ENCODE measurements around the gene RPL14. TPM values are rescaled to one million over a fixed set of nuclear protein-coding genes. Genes with fewer than 3 reads are reported as not detected.

RPL14 gene
- total RNA-seq, 1 donor: 236 TPM

- Histone ChIP-seq H3K27ac (ENCODE audit: low read depth, low read length) (no peak overlapping the region), H3K79me2 (ENCODE audit: insufficient read depth, low read length) (no peaks in the 10 kb centered on the region), H3K36me3 (ENCODE audit: insufficient read depth, low read length) (peaks cover 23% of the 10 kb centered on the region), H3K4me3 (ENCODE audit: insufficient read depth, low read length) (no peak overlapping the region), H3K4me2 (ENCODE audit: insufficient read depth, low read length) (no peak overlapping the region), H2AFZ (ENCODE audit: low read length) (no peak overlapping the region), H3K27me3 (ENCODE audit: insufficient read depth, low read length) (no peaks in the 10 kb centered on the region), H3K4me1 (ENCODE audit: insufficient read depth, low read length) (no peaks in the 10 kb centered on the region), H3K9me3 (ENCODE audit: low read depth, low read length) (peaks cover 19% of the 10 kb centered on the region), H4K20me1 (ENCODE audit: insufficient read depth, low read length) (no peaks in the 10 kb centered on the region)
- no peak for TF ChIP-seq CTCF (IDR thresholded peaks at IDR 0.05; ENCODE audit: extremely low read depth, low read depth, low read length)
- DNase-seq (ENCODE audit: insufficient read length, low spot score, missing footprints): peak; percentile 42
Observed at GRCh38 chr3:40490916-40491315, 33.8 kb downstream of the RPL14 start.

GRCh38 chr3:40494698-40495097, 37.6 kb downstream of the RPL14 start:
- Histone ChIP-seq H2AFZ (ENCODE audit: low read length) (no peak overlapping the region), H3K36me3 (ENCODE audit: insufficient read depth, low read length) (no peaks in the 10 kb centered on the region), H4K20me1 (ENCODE audit: insufficient read depth, low read length) (no peaks in the 10 kb centered on the region), H3K4me2 (ENCODE audit: insufficient read depth, low read length) (no peak overlapping the region), H3K4me3 (ENCODE audit: insufficient read depth, low read length) (no peak overlapping the region), H3K27ac (ENCODE audit: low read depth, low read length) (no peak overlapping the region), H3K4me1 (ENCODE audit: insufficient read depth, low read length) (no peaks in the 10 kb centered on the region), H3K27me3 (ENCODE audit: insufficient read depth, low read length) (no peaks in the 10 kb centered on the region), H3K9me3 (ENCODE audit: low read depth, low read length) (no peaks in the 10 kb centered on the region), H3K79me2 (ENCODE audit: insufficient read depth, low read length) (no peaks in the 10 kb centered on the region)
- peak; percentile 39 for DNase-seq (ENCODE audit: insufficient read length, low spot score, missing footprints)
- no peak for TF ChIP-seq CTCF (IDR thresholded peaks at IDR 0.05; ENCODE audit: extremely low read depth, low read depth, low read length)

- TF ChIP-seq CTCF (IDR thresholded peaks at IDR 0.05; ENCODE audit: extremely low read depth, low read depth, low read length): no peak
- Histone ChIP-seq H3K4me3 (ENCODE audit: insufficient read depth, low read length) (no peak overlapping the region), H3K4me2 (ENCODE audit: insufficient read depth, low read length) (no peak overlapping the region), H3K36me3 (ENCODE audit: insufficient read depth, low read length) (no peaks in the 10 kb centered on the region), H3K27ac (ENCODE audit: low read depth, low read length) (no peak overlapping the region), H3K9me3 (ENCODE audit: low read depth, low read length) (no peaks in the 10 kb centered on the region), H4K20me1 (ENCODE audit: insufficient read depth, low read length) (no peaks in the 10 kb centered on the region), H3K27me3 (ENCODE audit: insufficient read depth, low read length) (no peaks in the 10 kb centered on the region), H2AFZ (ENCODE audit: low read length) (no peak overlapping the region), H3K79me2 (ENCODE audit: insufficient read depth, low read length) (no peaks in the 10 kb centered on the region), H3K4me1 (ENCODE audit: insufficient read depth, low read length) (no peaks in the 10 kb centered on the region)
- no peak for DNase-seq (ENCODE audit: insufficient read length, low spot score, missing footprints)
Observed at GRCh38 chr3:40497288-40497687, 40.1 kb downstream of the RPL14 start.

GRCh38 chr3:40499952-40500351, 42.8 kb downstream of the RPL14 start:
- H3K36me3 ChIP-seq (ENCODE audit: insufficient read depth, low read length): no peaks in the 10 kb centered on the region

More at GRCh38 chr3:40499952-40500351, 42.8 kb downstream of the RPL14 start:
- H3K4me1 ChIP-seq (ENCODE audit: insufficient read depth, low read length): peaks cover 9% of the 10 kb centered on the region
- H3K9me3 ChIP-seq (ENCODE audit: low read depth, low read length): no peaks in the 10 kb centered on the region
- TF ChIP-seq CTCF (IDR thresholded peaks at IDR 0.05; ENCODE audit: extremely low read depth, low read depth, low read length): no peak
- H3K4me2 ChIP-seq (ENCODE audit: insufficient read depth, low read length): no peak overlapping the region
- H2AFZ ChIP-seq (ENCODE audit: low read length): no peak overlapping the region
- no peak for DNase-seq (ENCODE audit: insufficient read length, low spot score, missing footprints)
- H3K79me2 ChIP-seq (ENCODE audit: insufficient read depth, low read length): no peaks in the 10 kb centered on the region
- H4K20me1 ChIP-seq (ENCODE audit: insufficient read depth, low read length): no peaks in the 10 kb centered on the region
- H3K27me3 ChIP-seq (ENCODE audit: insufficient read depth, low read length): no peaks in the 10 kb centered on the region
- no peak overlapping the region for H3K4me3 ChIP-seq (ENCODE audit: insufficient read depth, low read length)
- no peak overlapping the region for H3K27ac ChIP-seq (ENCODE audit: low read depth, low read length)

All from osteoblast (primary cell).